Upper lobe of left lung (tissue), 4 donors: ENCODE results near the gene FMR1.

Experiments
- POLR2A ChIP-seq, 4 donors: fragments of 450-650 bp; IDR thresholded peaks; one replicate each; pipeline ENCODE4 v1.5.1; 2016 to 2017; ENCODE audit warnings: antibody characterized with exemption in 4 of 4, mild to moderate bottlenecking in 2 of 4
- POLR2AphosphoS5 ChIP-seq, 2 donors: sonication (generic); formaldehyde crosslinking; IDR thresholded peaks; one replicate each; pipeline ENCODE4 v1.5.1; 2017; ENCODE audit warnings: antibody characterized with exemption in 2 of 2
- TF ChIP-seq, protein P1 (sequence below), 6 experiments: fragments of 450-650 bp in 4 of 6; fragments of 200-600 bp in 2 of 6; sonication (generic) in 2 of 6; IDR thresholded peaks; one replicate each; pipeline ENCODE4 v1.5.1; 2016 to 2019; ENCODE audit warnings: antibody characterized with exemption in 6 of 6

- no peak for TF ChIP-seq POLR2A (IDR thresholded peaks at IDR 0.05)
- TF ChIP-seq, protein P1, sequence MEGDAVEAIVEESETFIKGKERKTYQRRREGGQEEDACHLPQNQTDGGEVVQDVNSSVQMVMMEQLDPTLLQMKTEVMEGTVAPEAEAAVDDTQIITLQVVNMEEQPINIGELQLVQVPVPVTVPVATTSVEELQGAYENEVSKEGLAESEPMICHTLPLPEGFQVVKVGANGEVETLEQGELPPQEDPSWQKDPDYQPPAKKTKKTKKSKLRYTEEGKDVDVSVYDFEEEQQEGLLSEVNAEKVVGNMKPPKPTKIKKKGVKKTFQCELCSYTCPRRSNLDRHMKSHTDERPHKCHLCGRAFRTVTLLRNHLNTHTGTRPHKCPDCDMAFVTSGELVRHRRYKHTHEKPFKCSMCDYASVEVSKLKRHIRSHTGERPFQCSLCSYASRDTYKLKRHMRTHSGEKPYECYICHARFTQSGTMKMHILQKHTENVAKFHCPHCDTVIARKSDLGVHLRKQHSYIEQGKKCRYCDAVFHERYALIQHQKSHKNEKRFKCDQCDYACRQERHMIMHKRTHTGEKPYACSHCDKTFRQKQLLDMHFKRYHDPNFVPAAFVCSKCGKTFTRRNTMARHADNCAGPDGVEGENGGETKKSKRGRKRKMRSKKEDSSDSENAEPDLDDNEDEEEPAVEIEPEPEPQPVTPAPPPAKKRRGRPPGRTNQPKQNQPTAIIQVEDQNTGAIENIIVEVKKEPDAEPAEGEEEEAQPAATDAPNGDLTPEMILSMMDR (IDR thresholded peaks at IDR 0.05) = no peak
- no peak for TF ChIP-seq POLR2AphosphoS5 (IDR thresholded peaks at IDR 0.05)
These were observed 1.9 kb downstream of the FMR1 start for GRCh38 chrX:147913570-147913969.
